Transverse colon (tissue), 4 donors: Measurements from ENCODE around the gene PIGC. TPM values are rescaled to one million over a fixed set of nuclear protein-coding genes. Genes with fewer than 3 reads are reported as not detected.

Source experiments
- DNase-seq: peaks from one replicate; pipeline ENCODE4 v3.0.0-alpha.2; 2019
- H3K27ac ChIP-seq, 4 donors: fragments of 200-600 bp; sonication (generic); 2 replicates each; pipeline ENCODE4 v1.5.1; 2016 to 2018; ENCODE audit warnings: inconsistent platforms in 4 of 4
- H3K27me3 ChIP-seq: fragments of 200-600 bp; sonication (generic); 2 replicates; pipeline ENCODE4 v1.5.1; 2017; ENCODE audit warnings: inconsistent platforms
- H3K36me3 ChIP-seq, 4 donors: fragments of 200-600 bp; sonication (generic); 2 replicates each; pipeline ENCODE4 v1.5.1; 2017 to 2019; ENCODE audit warnings: inconsistent platforms in 4 of 4
- H3K4me1 ChIP-seq, 4 donors: fragments of 200-600 bp; sonication (generic); 2 replicates each; pipeline ENCODE4 v1.5.1; 2017 to 2020; ENCODE audit warnings: inconsistent platforms in 4 of 4
- H3K4me3 ChIP-seq, 4 donors: fragments of 200-600 bp; sonication (generic); 1 replicate in 1 of 4; 2 replicates in 3 of 4; pipeline versions ENCODE4 v1.5.1 to v1.6.1; 2017 to 2019; ENCODE audit warnings: inconsistent platforms in 4 of 4
- H3K9me3 ChIP-seq, 2 donors: fragments of 200-600 bp; sonication (generic); 2 replicates each; pipeline ENCODE4 v1.5.1; 2017 to 2019; ENCODE audit warnings: inconsistent platforms in 2 of 2
- EP300 ChIP-seq: sonication (generic); formaldehyde crosslinking; IDR thresholded peaks from one replicate; pipeline ENCODE4 v1.6.1; 2017; ENCODE audit warnings: antibody characterized with exemption, low read depth
- POLR2A ChIP-seq: fragments of 450-650 bp; IDR thresholded peaks from one replicate; pipeline ENCODE4 v1.6.1; 2016; ENCODE audit warnings: antibody characterized with exemption, mild to moderate bottlenecking, moderate library complexity
- POLR2AphosphoS5 ChIP-seq, 3 donors: sonication (generic); formaldehyde crosslinking; IDR thresholded peaks; one replicate each; pipeline ENCODE4 v1.6.1; 2016; ENCODE audit warnings: antibody characterized with exemption in 3 of 3
- WGBS, 2 donors: methylation state at CpG; one replicate each; pipeline ENCODE4 v1.1.5; 2018; ENCODE audit warnings: low coverage in 1 of 2; 5-methylcytosine and 5-hydroxymethylcytosine counted together
- in situ Hi-C, 4 donors: fragments of 200-750 bp; cut with MboI; loops; one replicate each; pipeline versions ENCODE4 v1.15.0 to v1.15.1; 2017; ENCODE audit warnings: low sequenced_read_pairs in 3 of 4, low pct_ligation_motif_present in 1 of 4, low pct_unique_long_range_greater_than_20kb in 1 of 4
- intact Hi-C: fragments of 100-400 bp; cut with DNase I; formaldehyde crosslinking; loops from one replicate; pipeline ENCODE4 v1.15.1; 2023; ENCODE audit warnings: low total_unique reads
- total RNA-seq, 4 donors: library from RNA; depleted of rRNA; stranded (reverse); fragments of >200 nt; gene quantifications; one replicate each; pipeline ENCODE4 v1.1.0, GENCODE V29; 2016
- TF ChIP-seq, protein P1 (sequence below), 5 experiments: fragments of 200-600 bp in 3 of 5; fragments of 450-650 bp in 2 of 5; sonication (generic) in 3 of 5; IDR thresholded peaks; 1 replicate in 2 of 5; 2 replicates in 3 of 5; pipeline ENCODE4 v1.5.1; 2016 to 2017; ENCODE audit warnings: antibody characterized with exemption in 5 of 5, inconsistent platforms in 3 of 5, mild to moderate bottlenecking in 2 of 5, moderate library complexity in 1 of 5

The PIGC gene
- total RNA-seq, 4 donors from 2014 or later: 9.8 to 43.8 (median 22.8) TPM

DNA sequence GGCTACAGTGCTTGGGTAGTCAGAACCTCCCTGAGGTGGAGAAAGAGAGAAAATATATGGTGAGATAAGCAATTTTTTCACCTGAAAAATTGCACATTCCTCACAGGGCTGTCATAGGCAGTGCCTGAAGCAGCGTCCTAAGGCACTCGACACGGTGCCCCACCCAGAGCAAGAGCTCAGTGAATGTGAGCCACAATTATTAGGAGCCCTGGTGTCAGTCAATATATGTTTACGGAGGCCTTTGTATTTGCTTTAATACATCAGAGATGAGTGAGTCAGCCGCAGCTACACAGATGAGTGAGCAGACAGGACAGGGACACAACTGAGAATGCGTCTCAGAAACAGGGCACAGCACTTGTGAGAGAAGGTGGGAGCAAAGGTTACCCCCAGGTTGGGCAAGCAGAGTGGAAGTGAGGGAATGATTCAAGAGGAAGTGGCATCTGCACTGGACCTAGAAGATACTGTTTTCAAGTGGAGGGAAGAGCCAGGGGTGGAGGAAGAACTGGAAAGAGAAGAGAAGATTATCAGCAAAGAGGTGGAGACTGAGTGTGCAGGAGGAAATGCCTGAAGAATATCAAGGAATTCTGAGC is 5.2 kb upstream of the PIGC start:
- intact Hi-C loops (no loop called here), in situ Hi-C loops (loop anchor here in 1 of 4 donors (25.0 kb wide), 2 partner anchors 437 to 662 kb away; partner anchors contain the start of gene METTL13)
- Histone ChIP-seq H3K27me3 (no peaks in the 10 kb centered on the region), H3K36me3 (no peaks in the 10 kb centered on the region), H3K4me1 (peaks cover 0 to 27% (median 6%) of the 10 kb centered on the region in 4 donors), H3K9me3 (no peaks in the 10 kb centered on the region), H3K27ac (no peak overlapping the region), H3K4me3 (no peak overlapping the region)
- TF ChIP-seq POLR2AphosphoS5 (IDR thresholded peaks at IDR 0.05): no peak
- TF ChIP-seq, protein P1, sequence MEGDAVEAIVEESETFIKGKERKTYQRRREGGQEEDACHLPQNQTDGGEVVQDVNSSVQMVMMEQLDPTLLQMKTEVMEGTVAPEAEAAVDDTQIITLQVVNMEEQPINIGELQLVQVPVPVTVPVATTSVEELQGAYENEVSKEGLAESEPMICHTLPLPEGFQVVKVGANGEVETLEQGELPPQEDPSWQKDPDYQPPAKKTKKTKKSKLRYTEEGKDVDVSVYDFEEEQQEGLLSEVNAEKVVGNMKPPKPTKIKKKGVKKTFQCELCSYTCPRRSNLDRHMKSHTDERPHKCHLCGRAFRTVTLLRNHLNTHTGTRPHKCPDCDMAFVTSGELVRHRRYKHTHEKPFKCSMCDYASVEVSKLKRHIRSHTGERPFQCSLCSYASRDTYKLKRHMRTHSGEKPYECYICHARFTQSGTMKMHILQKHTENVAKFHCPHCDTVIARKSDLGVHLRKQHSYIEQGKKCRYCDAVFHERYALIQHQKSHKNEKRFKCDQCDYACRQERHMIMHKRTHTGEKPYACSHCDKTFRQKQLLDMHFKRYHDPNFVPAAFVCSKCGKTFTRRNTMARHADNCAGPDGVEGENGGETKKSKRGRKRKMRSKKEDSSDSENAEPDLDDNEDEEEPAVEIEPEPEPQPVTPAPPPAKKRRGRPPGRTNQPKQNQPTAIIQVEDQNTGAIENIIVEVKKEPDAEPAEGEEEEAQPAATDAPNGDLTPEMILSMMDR (IDR thresholded peaks at IDR 0.05): no peak
- no peak for TF ChIP-seq EP300
- no peak for TF ChIP-seq POLR2A
- 73% methylated on average over 6 of the region's 6 CpGs; no CpG with 5 or more reads in 1 of the 2 donors for WGBS, 2 donors
- DNase-seq: no peak

DNA sequence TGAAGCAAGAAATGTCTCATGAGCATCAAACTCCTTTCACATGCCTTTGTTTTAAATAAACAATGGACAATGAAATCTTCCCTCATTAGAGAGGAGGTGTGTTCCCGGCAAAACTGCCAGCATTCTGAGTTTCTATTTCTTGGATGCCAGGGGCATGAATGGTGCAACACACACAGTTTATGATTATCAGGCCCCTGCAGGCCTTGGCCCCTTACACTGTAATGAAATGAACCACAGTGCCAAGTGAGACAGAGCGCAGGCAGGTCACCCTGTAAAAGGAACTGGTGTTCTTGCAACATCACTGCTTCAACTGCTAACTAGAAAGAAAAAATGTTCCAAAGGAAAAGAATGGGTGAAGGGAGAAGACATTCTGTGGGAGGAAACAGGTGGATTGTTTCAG is 3.8 kb upstream of the PIGC start:
- Histone ChIP-seq H3K4me1 (peaks cover 6 to 29% (median 10%) of the 10 kb centered on the region in 4 donors), H3K27ac (no peak overlapping the region), H3K36me3 (no peaks in the 10 kb centered on the region), H3K4me3 (no peak overlapping the region), H3K9me3 (no peaks in the 10 kb centered on the region), H3K27me3 (no peaks in the 10 kb centered on the region)
- TF ChIP-seq POLR2A: no peak
- TF ChIP-seq EP300: no peak
- no peak for TF ChIP-seq POLR2AphosphoS5 (IDR thresholded peaks at IDR 0.05)
- TF ChIP-seq, protein P1 (IDR thresholded peaks at IDR 0.05): no peak
- intact Hi-C loops (no loop called here), in situ Hi-C loops (loop anchor here in 1 of 4 donors (25.0 kb wide), 2 partner anchors 435 to 660 kb away; partner anchors contain the start of gene METTL13)
- WGBS, 2 donors: 85% methylated on average over 2 of the region's 2 CpGs; no CpG with 5 or more reads in 1 of the 2 donors
- no peak for DNase-seq

DNA sequence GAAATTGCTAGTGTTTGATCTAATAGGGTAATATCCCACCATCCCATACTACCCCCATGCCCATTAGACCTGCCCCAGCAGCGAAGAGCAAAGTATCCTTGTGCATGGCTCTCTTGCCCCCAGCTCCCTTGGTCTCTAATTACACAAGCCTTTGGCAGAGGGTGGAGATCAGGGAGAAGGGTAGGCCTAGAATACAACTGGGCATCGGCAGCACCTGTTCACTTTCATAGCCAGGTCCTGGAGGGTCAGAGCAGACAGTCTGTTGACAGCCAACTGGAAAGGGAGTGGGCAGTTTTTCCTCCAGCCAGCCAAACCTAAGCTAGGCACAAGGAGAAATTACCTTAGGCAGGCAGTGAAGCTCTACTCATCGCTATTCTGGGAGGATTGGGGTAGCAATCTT is 2.7 kb upstream of the PIGC start:
- in situ Hi-C loops (loop anchor here in 1 of 4 donors (25.0 kb wide), 2 partner anchors 434 to 659 kb away; partner anchors contain the start of gene METTL13), intact Hi-C loops (no loop called here)
- Histone ChIP-seq H3K36me3 (no peaks in the 10 kb centered on the region), H3K9me3 (no peaks in the 10 kb centered on the region), H3K4me3 (no peak overlapping the region), H3K27ac (no peak overlapping the region), H3K4me1 (peaks cover 6 to 32% (median 13%) of the 10 kb centered on the region in 4 donors), H3K27me3 (no peaks in the 10 kb centered on the region)
- DNase-seq: no peak
- WGBS, 2 donors: 91 to 94% methylated on average over 2 to 3 of the region's 3 CpGs
- TF ChIP-seq EP300: no peak
- TF ChIP-seq, protein P1 (IDR thresholded peaks at IDR 0.05): no peak
- TF ChIP-seq POLR2A: no peak
- TF ChIP-seq POLR2AphosphoS5 (IDR thresholded peaks at IDR 0.05): no peak

- in situ Hi-C loops: loop anchor here in 1 of 4 donors (25.0 kb wide), 2 partner anchors 431 to 656 kb away; partner anchors contain the start of gene METTL13
- H3K4me1 ChIP-seq: peaks cover 6 to 17% (median 9%) of the 10 kb centered on the region in 4 donors
- peak overlapping the region; percentile 61 to 98 (median 86) for H3K4me3 ChIP-seq
- TF ChIP-seq, protein P1 (IDR thresholded peaks at IDR 0.05): no peak
- H3K27ac ChIP-seq: peak overlapping the region; percentile 79 to 92 (median 82)
- no peaks in the 10 kb centered on the region for H3K36me3 ChIP-seq
- no peaks in the 10 kb centered on the region for H3K27me3 ChIP-seq
- 64 to 69% methylated on average over 3 of the region's 3 CpGs for WGBS, 2 donors
- H3K9me3 ChIP-seq: no peaks in the 10 kb centered on the region
- DNase-seq: no peak
- intact Hi-C loops: no loop called here
Observed at GRCh38 chr1:172442843-172443565, 865 bp downstream of the PIGC start.
